ENCODE results near the gene RGCC.

The RGCC gene

GRCh38 chr13:41468631-41469030 is 11.3 kb downstream of the RGCC start:
- Histone ChIP-seq H3K9ac (no peak overlapping the region), H3K27me3 (ENCODE audit: control insufficient read depth, insufficient read depth, low read length) (no peaks in the 10 kb centered on the region), H3K27ac (no peak overlapping the region), H3K4me1 (no peaks in the 10 kb centered on the region), H2AFZ (no peak overlapping the region), H3K4me2 (ENCODE audit: low read length) (no peak overlapping the region), H3K79me2 (no peaks in the 10 kb centered on the region), H3K36me3 (ENCODE audit: control insufficient read depth, insufficient read depth, low read length) (no peaks in the 10 kb centered on the region), H3K4me3 (ENCODE audit: low read depth, low read length) (no peak overlapping the region), H3K9me3 (ENCODE audit: control insufficient read depth, low read length) (no peaks in the 10 kb centered on the region)
- TF ChIP-seq, protein P1, sequence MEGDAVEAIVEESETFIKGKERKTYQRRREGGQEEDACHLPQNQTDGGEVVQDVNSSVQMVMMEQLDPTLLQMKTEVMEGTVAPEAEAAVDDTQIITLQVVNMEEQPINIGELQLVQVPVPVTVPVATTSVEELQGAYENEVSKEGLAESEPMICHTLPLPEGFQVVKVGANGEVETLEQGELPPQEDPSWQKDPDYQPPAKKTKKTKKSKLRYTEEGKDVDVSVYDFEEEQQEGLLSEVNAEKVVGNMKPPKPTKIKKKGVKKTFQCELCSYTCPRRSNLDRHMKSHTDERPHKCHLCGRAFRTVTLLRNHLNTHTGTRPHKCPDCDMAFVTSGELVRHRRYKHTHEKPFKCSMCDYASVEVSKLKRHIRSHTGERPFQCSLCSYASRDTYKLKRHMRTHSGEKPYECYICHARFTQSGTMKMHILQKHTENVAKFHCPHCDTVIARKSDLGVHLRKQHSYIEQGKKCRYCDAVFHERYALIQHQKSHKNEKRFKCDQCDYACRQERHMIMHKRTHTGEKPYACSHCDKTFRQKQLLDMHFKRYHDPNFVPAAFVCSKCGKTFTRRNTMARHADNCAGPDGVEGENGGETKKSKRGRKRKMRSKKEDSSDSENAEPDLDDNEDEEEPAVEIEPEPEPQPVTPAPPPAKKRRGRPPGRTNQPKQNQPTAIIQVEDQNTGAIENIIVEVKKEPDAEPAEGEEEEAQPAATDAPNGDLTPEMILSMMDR (IDR thresholded peaks at IDR 0.05), result no peak

DNA sequence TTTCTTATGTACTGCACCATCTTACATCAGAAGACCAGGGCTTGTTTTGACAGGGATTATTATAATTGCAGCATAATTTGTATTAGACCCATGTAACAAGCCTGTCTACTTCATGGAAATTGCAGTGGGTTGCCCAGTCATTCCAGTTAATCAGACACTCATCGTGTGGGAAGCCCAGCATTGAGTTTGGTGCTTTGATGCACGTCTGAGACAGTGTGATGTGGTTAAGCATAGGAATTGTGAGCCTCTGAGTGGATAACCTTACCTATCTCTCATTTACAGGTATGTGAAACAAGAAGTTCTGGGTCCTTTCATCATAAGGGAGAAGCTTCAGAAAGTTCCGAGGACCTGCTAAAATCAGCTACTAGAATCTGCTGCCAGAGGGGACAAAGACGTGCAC is 12.8 kb downstream of the RGCC start:
- Histone ChIP-seq H3K9me3 (ENCODE audit: control insufficient read depth, low read length) (no peaks in the 10 kb centered on the region), H3K9ac (no peak overlapping the region), H3K4me3 (ENCODE audit: low read depth, low read length) (no peak overlapping the region), H3K4me2 (ENCODE audit: low read length) (no peak overlapping the region), H3K79me2 (no peaks in the 10 kb centered on the region), H3K27ac (no peak overlapping the region), H2AFZ (no peak overlapping the region), H3K4me1 (no peaks in the 10 kb centered on the region), H3K27me3 (ENCODE audit: control insufficient read depth, insufficient read depth, low read length) (no peaks in the 10 kb centered on the region), H3K36me3 (ENCODE audit: control insufficient read depth, insufficient read depth, low read length) (no peaks in the 10 kb centered on the region)
- TF ChIP-seq, protein P1 (IDR thresholded peaks at IDR 0.05), result no peak

DNA sequence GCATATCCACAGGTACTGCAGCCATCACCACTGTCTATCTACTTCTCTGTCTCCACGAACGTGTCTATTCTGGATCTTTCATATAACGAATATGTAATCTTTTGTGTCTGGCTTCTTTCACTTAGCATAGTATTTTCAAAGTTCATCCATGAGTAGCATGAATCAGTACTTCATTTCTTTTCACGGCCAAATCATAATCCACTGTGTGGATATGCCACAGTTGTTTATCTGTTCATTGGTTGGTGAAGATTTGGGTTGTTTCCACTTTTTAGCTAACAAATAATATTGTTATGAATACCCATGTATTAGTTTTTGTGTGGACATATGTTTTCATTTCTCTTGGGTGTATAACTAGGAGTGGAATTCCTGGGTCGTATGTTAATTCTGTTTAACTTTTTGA is 14.4 kb downstream of the RGCC start:
- Histone ChIP-seq H3K9ac (no peak overlapping the region), H3K4me1 (no peaks in the 10 kb centered on the region), H3K79me2 (no peaks in the 10 kb centered on the region), H3K4me3 (ENCODE audit: low read depth, low read length) (no peak overlapping the region), H2AFZ (no peak overlapping the region), H3K27ac (no peak overlapping the region), H3K27me3 (ENCODE audit: control insufficient read depth, insufficient read depth, low read length) (no peaks in the 10 kb centered on the region), H3K36me3 (ENCODE audit: control insufficient read depth, insufficient read depth, low read length) (no peaks in the 10 kb centered on the region), H3K4me2 (ENCODE audit: low read length) (no peak overlapping the region), H3K9me3 (ENCODE audit: control insufficient read depth, low read length) (no peaks in the 10 kb centered on the region)
- TF ChIP-seq, protein P1 (IDR thresholded peaks at IDR 0.05), result no peak

DNA sequence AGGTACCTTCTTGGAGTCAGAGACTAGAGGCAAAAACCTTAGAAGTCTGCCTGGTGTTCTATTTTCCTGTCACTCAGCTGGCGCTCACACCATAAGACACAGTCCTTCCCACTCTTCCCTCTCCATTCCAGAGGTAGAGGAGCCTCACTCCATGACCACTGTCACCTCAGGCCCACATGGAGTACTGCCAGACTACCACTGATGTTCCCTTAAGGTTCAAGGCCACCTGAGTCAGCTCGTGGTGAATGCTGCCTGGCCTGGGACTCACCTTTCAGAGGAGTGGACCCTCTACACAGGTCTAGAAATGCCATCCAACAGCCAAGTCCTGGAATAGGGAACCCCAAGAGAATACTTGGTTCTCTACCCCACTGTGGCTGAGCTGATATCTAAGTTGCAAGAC is 29.9 kb downstream of the RGCC start:
- no peaks in the 10 kb centered on the region for H3K27me3 ChIP-seq (ENCODE audit: control insufficient read depth, insufficient read depth, low read length)
- no peaks in the 10 kb centered on the region for H3K36me3 ChIP-seq (ENCODE audit: control insufficient read depth, insufficient read depth, low read length)
- H3K4me2 ChIP-seq (ENCODE audit: low read length), result no peak overlapping the region
- TF ChIP-seq, protein P1 (IDR thresholded peaks at IDR 0.05), result no peak
- H3K4me3 ChIP-seq (ENCODE audit: low read depth, low read length), result no peak overlapping the region
- H3K4me1 ChIP-seq, result no peaks in the 10 kb centered on the region
- no peak overlapping the region for H3K27ac ChIP-seq
- no peak overlapping the region for H3K9ac ChIP-seq
- H2AFZ ChIP-seq, result no peak overlapping the region
- no peaks in the 10 kb centered on the region for H3K9me3 ChIP-seq (ENCODE audit: control insufficient read depth, low read length)
- H3K79me2 ChIP-seq, result no peaks in the 10 kb centered on the region

DNA sequence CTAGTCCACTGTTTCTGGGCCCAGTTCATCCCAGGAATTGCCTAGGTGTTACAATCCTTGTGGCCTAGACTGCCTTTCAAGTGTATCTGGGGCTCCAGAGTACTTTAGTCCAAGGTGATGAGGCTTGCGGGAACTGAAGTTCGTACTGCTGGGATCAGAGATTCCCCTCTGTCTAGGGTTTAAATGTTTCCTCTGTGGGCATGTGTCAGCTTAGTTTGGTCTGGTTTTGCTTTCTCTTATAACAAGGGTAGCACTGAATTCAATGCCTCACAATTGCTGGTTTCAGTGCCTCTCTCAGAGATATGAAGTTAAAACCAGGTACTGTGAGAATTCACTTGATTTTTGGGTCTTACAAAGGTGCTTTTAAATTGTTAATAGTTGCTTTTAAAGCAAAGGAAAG is 30.8 kb downstream of the RGCC start:
- Histone ChIP-seq H3K4me1 (no peaks in the 10 kb centered on the region), H3K27me3 (ENCODE audit: control insufficient read depth, insufficient read depth, low read length) (no peaks in the 10 kb centered on the region), H3K4me2 (ENCODE audit: low read length) (no peak overlapping the region), H2AFZ (no peak overlapping the region), H3K4me3 (ENCODE audit: low read depth, low read length) (no peak overlapping the region), H3K79me2 (no peaks in the 10 kb centered on the region), H3K9ac (no peak overlapping the region), H3K9me3 (ENCODE audit: control insufficient read depth, low read length) (no peaks in the 10 kb centered on the region), H3K27ac (no peak overlapping the region), H3K36me3 (ENCODE audit: control insufficient read depth, insufficient read depth, low read length) (no peaks in the 10 kb centered on the region)
- TF ChIP-seq, protein P1 (IDR thresholded peaks at IDR 0.05), result no peak

Data from parathyroid adenoma (tissue), 2 donors.